Measurements from ENCODE around the gene LPP.

LPP gene

DNA sequence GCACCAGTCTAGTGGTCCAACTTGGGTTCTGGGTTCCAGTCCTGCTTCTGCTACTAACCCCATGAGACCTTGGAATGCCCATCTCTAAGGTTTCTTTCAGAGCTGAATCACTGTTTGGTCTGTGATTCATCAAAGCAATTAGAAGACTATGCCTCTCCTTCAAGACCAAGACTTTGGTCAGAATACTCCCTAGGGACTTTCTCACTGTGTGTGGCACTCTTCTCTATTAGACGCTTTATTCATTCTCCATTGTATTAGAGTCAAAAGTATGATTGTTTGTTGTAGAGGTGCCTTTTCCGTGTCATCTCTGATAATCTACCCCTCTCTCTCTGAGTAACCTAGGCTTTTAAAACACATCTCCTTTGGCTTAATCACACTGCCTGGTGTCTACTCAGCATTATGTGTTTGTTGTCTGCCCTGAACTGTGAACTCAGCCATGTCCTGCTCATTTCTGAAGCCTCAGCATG lies 90.5 kb downstream of the LPP start:
- Mint-ChIP-seq H3K4me3 (no peak overlapping the region), H3K9me3 (no peaks in the 10 kb centered on the region), H3K4me1 (peaks cover 48% of the 10 kb centered on the region), H3K27ac (no peak overlapping the region), H3K36me3 (no peaks in the 10 kb centered on the region)
- DNase-seq (ENCODE audit: low spot score in 2 of 2): no peak
- peak; percentile 86 for ATAC-seq

DNA sequence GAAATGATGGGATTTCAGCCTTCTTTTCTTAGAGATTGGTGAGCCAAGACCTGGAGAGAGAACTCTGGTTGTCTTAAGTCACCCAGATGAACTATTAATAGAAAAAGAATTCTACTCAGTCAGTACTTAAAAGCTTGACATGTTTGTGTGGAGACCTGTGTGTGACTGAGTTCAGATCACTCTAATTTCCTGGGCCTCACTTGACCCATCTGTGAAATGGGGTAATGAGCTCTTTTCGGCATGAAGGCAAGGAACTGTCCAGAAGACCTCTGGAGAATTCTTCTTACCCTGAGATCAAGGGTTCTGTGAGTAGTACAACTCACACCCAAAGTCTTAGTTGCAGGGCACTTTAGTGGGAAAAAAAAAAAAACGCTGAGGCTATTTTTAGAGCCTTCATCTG lies 92.9 kb downstream of the LPP start:
- no peaks in the 10 kb centered on the region for H3K36me3 Mint-ChIP-seq

DNA sequence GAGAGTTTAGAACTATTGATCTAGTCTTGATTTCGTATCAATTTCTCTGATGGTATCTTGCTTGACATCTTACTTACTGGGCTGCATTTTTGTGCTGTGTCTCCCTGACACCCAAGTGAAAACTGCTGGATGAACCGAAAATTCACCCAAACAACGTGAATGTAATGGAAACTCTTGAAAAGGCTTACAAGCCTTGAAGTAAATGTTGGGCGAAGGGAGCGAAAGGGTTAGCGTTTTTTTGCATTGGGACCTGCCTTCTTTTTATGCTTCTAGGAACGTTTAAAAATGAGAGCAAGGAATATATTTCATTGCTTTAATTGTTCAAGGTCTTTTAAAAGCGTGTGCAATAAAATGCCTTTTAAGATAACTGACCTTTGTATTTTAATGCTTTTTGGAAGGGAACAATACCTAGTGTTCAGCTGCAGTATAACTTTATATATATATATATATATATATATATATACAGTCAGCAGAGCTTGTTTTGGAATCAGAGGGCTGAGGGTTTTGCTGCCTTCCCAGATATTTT lies 94.1 kb downstream of the LPP start:
- ATAC-seq (no peak), DNase-seq (ENCODE audit: low spot score in 2 of 2) (no peak)
- no peak overlapping the region for H3K27ac Mint-ChIP-seq
- no peak overlapping the region for H3K4me3 Mint-ChIP-seq
- H3K4me1 Mint-ChIP-seq: peaks cover 42% of the 10 kb centered on the region
- H3K36me3 Mint-ChIP-seq: no peaks in the 10 kb centered on the region
- H3K9me3 Mint-ChIP-seq: no peaks in the 10 kb centered on the region

More for the DNA sequence above, 92.9 kb downstream of the LPP start:
- DNase-seq (ENCODE audit: low spot score in 2 of 2): no peak
- peaks cover 53% of the 10 kb centered on the region for H3K4me1 Mint-ChIP-seq
- no peak for ATAC-seq
- H3K9me3 Mint-ChIP-seq: no peaks in the 10 kb centered on the region
- no peak overlapping the region for H3K4me3 Mint-ChIP-seq
- no peak overlapping the region for H3K27ac Mint-ChIP-seq

DNA sequence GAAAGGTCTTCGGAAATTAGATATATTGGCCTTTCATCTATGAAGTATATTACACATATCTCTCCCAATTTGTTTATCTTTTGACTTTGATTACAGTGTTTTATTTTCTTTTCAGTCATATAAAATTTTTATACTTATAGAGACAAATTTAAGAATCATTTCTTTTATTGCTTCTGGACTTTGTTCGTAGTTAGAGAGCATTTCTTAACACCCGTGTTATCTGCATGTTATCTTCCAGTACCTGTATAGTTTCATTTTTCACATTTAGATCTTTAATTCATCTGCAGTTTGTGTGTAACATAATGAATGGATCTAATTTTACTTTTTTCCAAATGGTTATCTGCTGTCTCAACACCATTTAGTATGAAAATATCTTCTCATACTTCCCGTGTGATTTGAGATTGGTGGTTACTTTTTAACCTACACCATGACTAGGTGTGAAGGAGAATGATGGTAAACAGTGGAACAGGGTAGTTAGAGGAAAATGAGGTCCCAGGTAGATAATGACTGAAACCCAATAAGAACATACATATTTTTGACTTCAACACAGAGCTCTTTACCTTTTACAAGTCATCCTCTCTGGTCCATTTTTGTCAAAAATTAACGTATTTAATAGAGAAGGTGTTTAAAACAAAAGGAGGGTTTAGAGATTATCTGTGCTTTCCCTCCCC lies 99.3 kb downstream of the LPP start:
- H3K36me3 Mint-ChIP-seq: no peaks in the 10 kb centered on the region
- DNase-seq (ENCODE audit: low spot score in 2 of 2) (no peak), ATAC-seq (no peak)
- peaks cover 51% of the 10 kb centered on the region for H3K4me1 Mint-ChIP-seq
- H3K27ac Mint-ChIP-seq: peak overlapping the region; percentile 55
- H3K4me3 Mint-ChIP-seq: no peak overlapping the region
- H3K9me3 Mint-ChIP-seq: no peaks in the 10 kb centered on the region

DNA sequence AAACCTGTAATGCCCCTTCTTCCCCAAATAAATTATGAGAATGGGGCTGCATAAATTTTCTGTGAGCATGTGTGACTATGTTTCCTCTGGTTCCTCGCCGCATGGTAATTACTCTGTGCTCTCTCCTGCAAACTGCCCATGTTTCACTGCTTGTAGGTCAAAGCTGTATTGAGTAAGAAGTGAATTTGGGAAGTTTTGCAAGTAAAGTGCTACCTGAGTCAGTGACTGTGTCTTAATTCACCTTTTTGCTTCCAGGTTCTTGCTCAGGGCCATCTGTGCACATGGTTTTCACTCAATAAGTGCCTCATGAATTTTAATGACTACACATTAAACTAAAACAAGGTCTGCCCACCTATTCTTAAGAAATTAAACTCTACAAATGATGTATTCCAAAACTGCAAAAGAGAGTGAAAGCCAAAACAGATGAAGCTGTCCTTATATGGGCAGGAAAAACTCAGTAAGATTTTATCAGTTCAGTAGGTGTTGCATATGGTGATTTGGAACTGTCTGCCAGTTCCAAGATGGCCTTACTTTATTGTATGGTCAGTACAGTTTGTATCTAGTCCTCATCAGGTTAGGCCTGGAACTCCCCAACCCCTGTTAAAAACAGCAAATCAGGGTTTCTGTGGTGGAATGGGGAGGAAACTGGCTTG lies 100.0 kb downstream of the LPP start:
- Mint-ChIP-seq H3K9me3 (no peaks in the 10 kb centered on the region), H3K4me1 (peaks cover 52% of the 10 kb centered on the region), H3K36me3 (no peaks in the 10 kb centered on the region), H3K27ac (peak overlapping the region; percentile 55), H3K4me3 (no peak overlapping the region)
- ATAC-seq (peak; percentile 74), DNase-seq (ENCODE audit: low spot score in 2 of 2) (no peak)

DNA sequence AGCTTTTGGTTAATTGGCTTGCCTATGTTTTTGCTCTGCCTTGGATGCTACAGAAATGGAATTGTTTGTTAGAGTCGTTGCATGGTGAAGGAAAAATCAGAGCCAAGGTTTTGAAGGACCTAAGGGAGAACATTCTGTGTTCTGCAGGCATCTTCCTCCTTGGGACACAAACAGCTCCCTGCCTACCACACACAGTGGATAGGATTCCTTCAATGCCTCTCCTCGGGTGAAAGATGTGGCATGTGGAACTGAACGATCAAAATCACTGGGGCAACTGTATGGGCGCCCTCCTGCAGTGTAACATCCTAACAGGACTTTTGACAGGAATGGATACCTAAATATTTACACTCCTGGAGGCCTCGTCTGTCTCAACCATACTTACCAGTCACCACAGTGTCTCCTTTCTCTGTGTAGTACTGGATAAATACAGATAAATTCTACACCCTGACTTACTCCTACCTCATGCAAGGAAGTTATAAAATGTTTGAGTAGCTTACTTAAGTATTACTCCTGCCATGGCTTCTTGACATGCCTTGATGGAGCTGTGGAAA lies 100.6 kb downstream of the LPP start:
- peak overlapping the region; percentile 55 for H3K27ac Mint-ChIP-seq
- H3K4me1 Mint-ChIP-seq: peaks cover 59% of the 10 kb centered on the region
- no peak for DNase-seq (ENCODE audit: low spot score in 2 of 2)
- H3K4me3 Mint-ChIP-seq: no peak overlapping the region
- ATAC-seq: peak; percentile 20
- no peaks in the 10 kb centered on the region for H3K9me3 Mint-ChIP-seq
- H3K36me3 Mint-ChIP-seq: no peaks in the 10 kb centered on the region

DNA sequence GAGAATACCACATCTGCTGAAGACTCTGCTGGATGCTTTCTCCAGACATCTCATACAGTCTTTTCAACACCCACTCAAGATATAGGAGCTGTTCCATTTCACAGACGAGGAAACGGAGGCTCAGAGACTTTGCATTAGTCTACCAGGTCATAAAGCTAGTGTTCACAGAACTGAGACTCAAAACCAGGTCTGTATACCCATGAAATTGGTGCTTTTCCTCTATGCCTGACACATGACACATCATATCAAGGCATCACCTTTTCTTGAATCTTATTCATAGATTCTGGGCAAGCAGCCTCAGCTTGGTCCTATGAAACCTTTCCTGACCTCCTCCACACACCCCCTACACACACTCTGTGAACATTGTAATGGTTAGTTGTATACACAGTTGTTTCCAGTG lies 101.2 kb downstream of the LPP start:
- H3K4me3 Mint-ChIP-seq: no peak overlapping the region
- no peak overlapping the region for H3K27ac Mint-ChIP-seq
- H3K9me3 Mint-ChIP-seq: no peaks in the 10 kb centered on the region
- DNase-seq (ENCODE audit: low spot score in 2 of 2) (no peak), ATAC-seq (peak; percentile 65)
- peaks cover 57% of the 10 kb centered on the region for H3K4me1 Mint-ChIP-seq
- H3K36me3 Mint-ChIP-seq: no peaks in the 10 kb centered on the region

DNA sequence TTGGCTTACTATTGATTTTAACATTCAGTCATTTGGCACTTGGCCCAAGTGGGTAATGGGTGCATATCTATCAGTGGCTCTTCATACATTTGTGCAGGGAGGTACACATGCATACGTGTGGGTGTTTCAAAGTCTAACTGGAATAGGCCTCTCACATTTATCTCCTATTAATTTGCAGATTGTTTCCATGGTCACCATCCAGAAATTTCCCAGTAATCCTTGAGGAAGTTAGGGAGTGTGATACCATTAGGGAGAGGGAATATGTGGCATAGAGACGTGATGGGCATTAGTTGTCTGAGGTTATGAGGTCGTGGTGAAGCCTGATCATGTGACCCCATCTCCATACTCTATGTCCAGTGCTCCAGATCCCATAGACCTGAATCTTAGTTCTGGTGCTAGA lies 102.8 kb downstream of the LPP start:
- Mint-ChIP-seq H3K36me3 (no peaks in the 10 kb centered on the region), H3K27ac (no peak overlapping the region), H3K9me3 (no peaks in the 10 kb centered on the region), H3K4me1 (peaks cover 47% of the 10 kb centered on the region), H3K4me3 (no peak overlapping the region)
- ATAC-seq (no peak), DNase-seq (ENCODE audit: low spot score in 2 of 2) (no peak)

DNA sequence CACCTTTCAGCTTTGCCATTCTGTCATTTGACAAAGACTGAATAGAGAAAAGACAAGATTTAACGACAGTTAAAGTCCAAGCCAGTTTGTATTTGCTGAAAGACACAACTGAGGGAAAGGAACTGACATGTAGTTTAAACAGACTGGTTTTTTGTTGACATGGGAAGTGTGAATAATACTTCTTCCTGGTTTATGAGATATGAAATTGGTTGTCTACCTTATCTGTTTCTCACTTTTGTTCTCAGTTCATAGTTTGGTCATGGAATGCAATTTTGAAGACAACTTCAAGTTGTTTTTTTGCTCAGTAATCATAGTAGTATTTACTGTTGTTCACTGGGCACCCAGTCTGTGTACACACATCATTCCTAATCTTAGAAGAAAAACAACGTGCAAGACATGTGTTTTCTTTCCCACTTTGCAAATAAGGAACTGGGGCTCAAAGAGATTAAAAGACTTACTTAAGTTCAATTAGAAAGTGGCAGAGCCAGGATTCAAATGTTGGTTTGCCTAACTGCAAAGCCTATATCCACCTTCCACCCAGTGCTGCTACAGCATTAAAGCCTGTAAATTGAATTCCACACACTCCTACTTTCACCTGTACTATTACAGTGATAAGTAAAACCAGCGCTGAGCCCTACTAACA lies 103.5 kb downstream of the LPP start:
- H3K36me3 Mint-ChIP-seq: no peaks in the 10 kb centered on the region
- H3K4me1 Mint-ChIP-seq: peaks cover 47% of the 10 kb centered on the region
- peak; percentile 38 for ATAC-seq
- no peak for DNase-seq (ENCODE audit: low spot score in 2 of 2)
- no peak overlapping the region for H3K27ac Mint-ChIP-seq
- H3K4me3 Mint-ChIP-seq: no peak overlapping the region
- H3K9me3 Mint-ChIP-seq: no peaks in the 10 kb centered on the region

DNA sequence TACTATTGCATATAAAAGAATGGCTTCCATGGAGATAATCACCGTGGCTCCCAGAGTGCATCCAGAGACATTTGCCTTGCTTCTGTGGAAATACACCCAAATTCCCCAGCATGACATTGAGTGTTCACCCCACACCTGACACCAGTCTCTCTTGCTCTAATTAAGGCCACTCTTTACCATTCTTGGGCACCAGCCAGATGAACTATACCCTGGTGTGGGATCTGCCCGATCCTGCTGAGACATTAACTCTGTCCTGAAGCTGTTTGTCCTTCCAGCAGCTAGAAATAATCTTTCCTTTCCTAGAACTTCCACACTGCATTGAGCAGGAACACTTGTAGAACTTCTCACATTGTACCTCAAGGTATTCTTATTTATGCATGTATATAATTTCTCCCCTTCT lies 105.2 kb downstream of the LPP start:
- Mint-ChIP-seq H3K27ac (no peak overlapping the region), H3K4me3 (no peak overlapping the region), H3K9me3 (no peaks in the 10 kb centered on the region), H3K4me1 (peaks cover 35% of the 10 kb centered on the region), H3K36me3 (no peaks in the 10 kb centered on the region)
- ATAC-seq (no peak), DNase-seq (ENCODE audit: low spot score in 2 of 2) (no peak)

DNA sequence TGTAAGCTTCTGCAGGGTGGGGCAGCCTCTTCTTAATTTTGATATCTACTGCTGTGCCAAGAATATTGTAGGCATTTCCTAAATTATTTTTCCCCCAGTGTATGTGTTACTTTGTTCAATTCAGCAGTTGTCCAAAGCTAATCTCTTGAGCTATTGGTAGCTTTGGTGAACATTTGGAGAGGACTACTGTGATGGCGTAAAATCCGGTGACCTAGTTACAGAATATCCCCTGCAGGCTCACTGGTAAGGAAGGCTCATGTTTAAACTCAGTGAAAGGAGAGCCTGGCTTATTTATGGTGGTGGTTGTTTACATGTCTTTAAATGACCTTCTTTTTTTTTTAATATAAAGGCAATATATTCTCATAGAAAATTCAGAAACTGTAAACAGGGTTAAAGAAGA lies 105.6 kb downstream of the LPP start:
- no peak overlapping the region for H3K4me3 Mint-ChIP-seq

DNA sequence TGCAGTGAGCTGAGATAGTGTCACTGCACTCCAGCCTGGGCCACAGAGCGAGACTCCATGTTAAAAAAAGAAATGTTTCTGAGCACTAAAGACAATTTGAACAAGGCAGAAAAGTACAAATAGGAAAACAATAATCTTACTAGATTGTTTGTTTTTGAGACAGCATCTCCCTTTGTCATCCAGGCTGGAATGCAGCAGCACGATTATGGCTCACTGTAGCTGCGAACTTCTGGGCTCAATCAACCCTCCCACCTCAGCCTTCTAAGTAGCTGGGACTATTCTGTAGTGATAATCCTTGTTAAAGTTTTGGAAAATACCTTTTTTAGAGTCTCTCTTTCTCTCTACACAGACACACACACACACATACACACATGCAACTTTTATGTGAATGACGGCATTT lies 107.1 kb downstream of the LPP start:
- no peaks in the 10 kb centered on the region for H3K36me3 Mint-ChIP-seq
- H3K4me3 Mint-ChIP-seq: no peak overlapping the region
- ATAC-seq: no peak
- no peak overlapping the region for H3K27ac Mint-ChIP-seq
- no peaks in the 10 kb centered on the region for H3K9me3 Mint-ChIP-seq
- DNase-seq (ENCODE audit: low spot score in 2 of 2): no peak
- H3K4me1 Mint-ChIP-seq: peaks cover 25% of the 10 kb centered on the region

More for the DNA sequence above, 105.6 kb downstream of the LPP start:
- DNase-seq (ENCODE audit: low spot score in 2 of 2) (no peak), ATAC-seq (no peak)
- Mint-ChIP-seq H3K27ac (no peak overlapping the region), H3K36me3 (no peaks in the 10 kb centered on the region), H3K4me1 (peaks cover 31% of the 10 kb centered on the region), H3K9me3 (no peaks in the 10 kb centered on the region)

DNA sequence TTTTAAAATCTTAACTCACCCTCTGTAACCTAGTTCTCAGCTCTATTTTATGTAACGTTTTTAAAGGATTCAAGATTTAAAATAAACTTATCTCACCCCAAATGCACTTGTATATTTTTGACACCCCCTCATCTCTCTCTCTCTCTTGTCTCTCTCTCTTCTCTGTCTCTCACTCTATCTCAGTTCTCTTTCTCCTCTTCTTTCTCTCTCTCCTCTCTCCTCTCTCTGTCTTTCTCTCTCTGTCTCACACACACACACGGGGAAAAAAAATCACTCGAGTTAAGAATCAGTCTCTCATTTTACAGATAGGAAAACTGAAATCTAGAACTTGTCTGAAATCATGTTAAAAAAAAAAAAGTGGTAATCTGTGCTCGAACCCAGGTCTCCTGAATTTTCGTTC lies 108.5 kb downstream of the LPP start:
- H3K27ac Mint-ChIP-seq: no peak overlapping the region
- H3K36me3 Mint-ChIP-seq: no peaks in the 10 kb centered on the region
- DNase-seq (ENCODE audit: low spot score in 2 of 2): no peak
- H3K4me3 Mint-ChIP-seq: no peak overlapping the region
- no peak for ATAC-seq
- H3K9me3 Mint-ChIP-seq: no peaks in the 10 kb centered on the region
- H3K4me1 Mint-ChIP-seq: peaks cover 15% of the 10 kb centered on the region

DNA sequence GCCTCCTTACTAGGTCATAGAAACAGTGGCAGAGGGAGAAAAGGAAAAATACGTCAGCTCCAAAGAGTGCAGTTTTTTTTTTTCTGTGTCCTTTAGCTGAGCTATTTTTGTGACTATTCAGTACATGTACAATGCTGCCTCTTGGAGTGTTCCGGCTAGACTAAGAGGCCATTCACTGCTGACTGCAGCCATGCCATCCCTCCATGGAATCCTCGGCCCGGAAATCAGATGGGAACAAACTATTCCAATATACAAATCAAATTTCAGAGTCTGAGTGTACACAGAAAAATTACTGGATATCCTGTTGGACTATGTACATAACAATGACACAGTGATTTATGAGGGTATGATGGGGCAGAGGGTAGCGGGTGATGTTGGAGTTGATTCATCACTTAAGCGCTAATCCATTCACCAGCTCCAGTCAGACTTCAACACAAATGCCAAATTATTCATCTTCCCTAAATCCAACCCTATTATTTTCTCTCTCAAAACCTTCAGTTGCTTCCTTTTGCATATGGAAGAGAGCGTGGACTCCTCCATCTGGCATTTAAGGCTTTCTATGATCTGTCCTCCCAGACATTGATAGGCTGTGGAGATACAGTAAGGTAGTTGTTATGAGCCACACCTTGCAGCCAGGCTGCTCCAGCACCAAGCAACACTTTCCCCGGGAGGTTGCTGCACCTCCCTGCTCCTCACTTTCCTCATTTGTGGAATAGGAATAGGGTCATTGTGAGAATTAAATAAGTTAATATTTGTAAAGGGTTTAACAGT lies 109.1 kb downstream of the LPP start:
- no peak for DNase-seq (ENCODE audit: low spot score in 2 of 2)
- Mint-ChIP-seq H3K4me3 (no peak overlapping the region), H3K9me3 (no peaks in the 10 kb centered on the region), H3K36me3 (no peaks in the 10 kb centered on the region), H3K4me1 (peaks cover 9% of the 10 kb centered on the region), H3K27ac (no peak overlapping the region)
- no peak for ATAC-seq
